GM21717 (cell line): Measurements from ENCODE around the gene TGFBR2.
A peak's percentile ranks its signal among the peaks of the same experiment; 100 is the strongest.
"Not testable (repeated sequence)": the region's sequence is repeated elsewhere in the genome, so short reads cannot be mapped to it uniquely, and the experiment has no call there.

Source experiments
- ATAC-seq: cut with Tn5 transposase; IDR thresholded peaks from one replicate; pipeline ENCODE4 v1.9.1; 2021; ENCODE audit warnings: mild to moderate bottlenecking, moderate library complexity; ENCODE audit not compliant: unreplicated experiment

TGFBR2 gene

GRCh38 chr3:30654269-30654668 lies 47.9 kb downstream of the TGFBR2 start:
- no peak for ATAC-seq

- no peak for ATAC-seq
Observed at GRCh38 chr3:30655187-30655812, 48.9 kb downstream of the TGFBR2 start.

GRCh38 chr3:30656624-30657141 lies 50.3 kb downstream of the TGFBR2 start:
- no peak for ATAC-seq

- peak; percentile 30 for ATAC-seq
Observed at GRCh38 chr3:30657914-30658313, 51.5 kb downstream of the TGFBR2 start.

- peak; percentile 84 for ATAC-seq
Observed at GRCh38 chr3:30658328-30659052, 52.1 kb downstream of the TGFBR2 start.

- ATAC-seq: no peak
Observed at GRCh38 chr3:30659270-30660130, 53.1 kb downstream of the TGFBR2 start.

- ATAC-seq: no peak
Observed at GRCh38 chr3:30660136-30660535, 53.7 kb downstream of the TGFBR2 start.

- no peak for ATAC-seq
Observed at GRCh38 chr3:30660656-30661055, 54.3 kb downstream of the TGFBR2 start.

- no peak for ATAC-seq
Observed at GRCh38 chr3:30661098-30661873, 54.9 kb downstream of the TGFBR2 start.

- ATAC-seq: no peak
Observed at GRCh38 chr3:30662836-30663235, 56.4 kb downstream of the TGFBR2 start.

- no peak for ATAC-seq
Observed at GRCh38 chr3:30663533-30664241, 57.3 kb downstream of the TGFBR2 start.

- no peak for ATAC-seq
Observed at GRCh38 chr3:30664459-30664858, 58.1 kb downstream of the TGFBR2 start.

- no peak for ATAC-seq
Observed at GRCh38 chr3:30664884-30665283, 58.5 kb downstream of the TGFBR2 start.

- ATAC-seq: no peak
Observed at GRCh38 chr3:30665539-30665938, 59.1 kb downstream of the TGFBR2 start.

- no peak for ATAC-seq
Observed at GRCh38 chr3:30666572-30667279, 60.3 kb downstream of the TGFBR2 start.

GRCh38 chr3:30667280-30667651 lies 60.9 kb downstream of the TGFBR2 start:
- no peak for ATAC-seq

GRCh38 chr3:30668051-30668609 lies 61.7 kb downstream of the TGFBR2 start:
- no peak for ATAC-seq

- not testable (repeated sequence) for ATAC-seq
Observed at GRCh38 chr3:30669360-30669934, 63.0 kb downstream of the TGFBR2 start.

- no peak for ATAC-seq
Observed at GRCh38 chr3:30670292-30670691, 63.9 kb downstream of the TGFBR2 start.
